Muscle layer of colon (tissue), 2 donors: ENCODE results near the gene CHSY1.

Source experiments
- H3K27ac ChIP-seq: one replicate; pipeline ENCODE4 v1.7.0; 2013; ENCODE audit warnings: low read depth, mild to moderate bottlenecking, low read length, moderate library complexity
- H3K27me3 ChIP-seq, 2 donors: one replicate each; pipeline ENCODE4 v1.7.0; 2013; ENCODE audit warnings: low read length in 2 of 2, mild to moderate bottlenecking in 2 of 2; ENCODE audit not compliant: insufficient read depth in 2 of 2, control insufficient read depth in 1 of 2
- H3K36me3 ChIP-seq: one replicate; pipeline ENCODE4 v1.7.0; 2013; ENCODE audit warnings: mild to moderate bottlenecking, low read length; ENCODE audit not compliant: insufficient read depth
- H3K4me1 ChIP-seq: one replicate; pipeline ENCODE4 v1.7.0; 2013; ENCODE audit warnings: mild to moderate bottlenecking, low read length; ENCODE audit not compliant: insufficient read depth
- H3K4me3 ChIP-seq, 2 donors: one replicate each; pipeline ENCODE4 v1.7.0; 2013; ENCODE audit warnings: low read length in 2 of 2, low read depth in 1 of 2, mild to moderate bottlenecking in 1 of 2, moderate library complexity in 1 of 2
- H3K9ac ChIP-seq: one replicate; pipeline ENCODE4 v1.7.0; 2013; ENCODE audit warnings: low read length
- H3K9me3 ChIP-seq: one replicate; pipeline ENCODE4 v1.7.0; 2013; ENCODE audit warnings: mild to moderate bottlenecking, low read length
- donor health status: abdominal sarcoma.
- donor health status: Adenocarcinoma of cecum.

The CHSY1 gene

GRCh38 chr15:101159936-101160815 lies 91.7 kb downstream of the CHSY1 start:
- H3K4me1 ChIP-seq = no peaks in the 10 kb centered on the region

DNA sequence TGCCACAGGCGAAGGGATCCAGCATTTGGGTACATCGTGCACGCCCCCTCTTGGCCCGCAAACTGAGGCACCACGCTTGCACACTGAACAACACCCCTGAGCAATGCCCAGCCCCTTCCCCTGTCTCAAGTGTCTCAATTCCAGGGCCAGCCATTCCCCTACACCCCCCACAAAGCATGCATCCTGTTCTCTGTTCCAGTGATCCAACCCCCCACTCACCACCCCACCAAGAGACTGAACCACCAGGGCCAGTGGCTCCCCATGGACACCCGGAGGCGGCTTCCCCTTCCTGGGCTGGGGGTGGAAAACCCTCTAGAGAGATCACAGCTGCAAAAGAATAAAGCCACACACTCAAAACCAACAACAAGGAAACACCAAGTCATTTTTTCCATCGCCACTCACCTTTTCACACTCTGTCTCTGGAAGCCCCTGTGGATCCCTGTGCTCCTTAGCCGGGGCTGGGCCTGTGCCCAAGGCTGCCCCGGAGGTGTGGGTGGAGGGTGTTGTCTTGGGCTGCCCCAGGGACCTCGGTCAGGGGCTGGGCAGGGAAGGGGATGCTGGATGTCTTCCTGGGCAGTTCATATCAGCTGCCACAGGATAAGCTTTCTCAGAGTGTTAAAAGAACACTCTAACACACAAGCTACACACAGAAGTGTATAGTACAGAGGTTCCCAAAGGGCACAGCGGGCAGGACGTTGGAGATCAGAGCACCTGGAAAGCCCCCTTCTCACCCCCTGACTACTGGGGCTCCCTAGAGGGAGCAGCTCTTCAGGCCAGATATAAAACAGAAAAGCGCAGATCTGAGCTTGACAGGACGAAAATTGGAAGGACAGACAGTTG lies 92.5 kb downstream of the CHSY1 start:
- Histone ChIP-seq H3K36me3 (no peaks in the 10 kb centered on the region), H3K9me3 (no peaks in the 10 kb centered on the region), H3K4me3 (no peak overlapping the region), H3K27me3 (no peaks in the 10 kb centered on the region), H3K4me1 (no peaks in the 10 kb centered on the region), H3K27ac (no peak overlapping the region), H3K9ac (no peak overlapping the region)

More at GRCh38 chr15:101159936-101160815, 91.7 kb downstream of the CHSY1 start:
- Histone ChIP-seq H3K36me3 (no peaks in the 10 kb centered on the region), H3K27ac (no peak overlapping the region), H3K9ac (no peak overlapping the region), H3K4me3 (no peak overlapping the region), H3K27me3 (no peaks in the 10 kb centered on the region), H3K9me3 (no peaks in the 10 kb centered on the region)

GRCh38 chr15:101158166-101159095 lies 93.4 kb downstream of the CHSY1 start:
- Histone ChIP-seq H3K36me3 (no peaks in the 10 kb centered on the region), H3K4me3 (no peak overlapping the region), H3K9ac (no peak overlapping the region), H3K4me1 (no peaks in the 10 kb centered on the region), H3K27me3 (no peaks in the 10 kb centered on the region), H3K9me3 (no peaks in the 10 kb centered on the region), H3K27ac (no peak overlapping the region)

GRCh38 chr15:101157721-101158120 lies 94.1 kb downstream of the CHSY1 start:
- no peak overlapping the region for H3K9ac ChIP-seq
- H3K36me3 ChIP-seq = no peaks in the 10 kb centered on the region
- H3K4me3 ChIP-seq = no peak overlapping the region
- H3K27me3 ChIP-seq = no peaks in the 10 kb centered on the region
- H3K9me3 ChIP-seq = no peaks in the 10 kb centered on the region
- H3K27ac ChIP-seq = no peak overlapping the region
- H3K4me1 ChIP-seq = no peaks in the 10 kb centered on the region

- Histone ChIP-seq H3K27me3 (no peaks in the 10 kb centered on the region), H3K27ac (no peak overlapping the region), H3K36me3 (no peaks in the 10 kb centered on the region), H3K9me3 (no peaks in the 10 kb centered on the region), H3K4me1 (no peaks in the 10 kb centered on the region), H3K4me3 (no peak overlapping the region), H3K9ac (no peak overlapping the region)
These were observed 95.2 kb downstream of the CHSY1 start for GRCh38 chr15:101156509-101157159.

GRCh38 chr15:101156061-101156460 lies 95.8 kb downstream of the CHSY1 start:
- Histone ChIP-seq H3K9ac (no peak overlapping the region), H3K4me1 (no peaks in the 10 kb centered on the region), H3K27me3 (no peaks in the 10 kb centered on the region), H3K4me3 (no peak overlapping the region), H3K27ac (no peak overlapping the region), H3K9me3 (no peaks in the 10 kb centered on the region), H3K36me3 (no peaks in the 10 kb centered on the region)

GRCh38 chr15:101153801-101154656 lies 97.8 kb downstream of the CHSY1 start:
- H3K4me3 ChIP-seq = no peak overlapping the region
- H3K27ac ChIP-seq = no peak overlapping the region
- no peaks in the 10 kb centered on the region for H3K27me3 ChIP-seq
- no peaks in the 10 kb centered on the region for H3K9me3 ChIP-seq
- no peaks in the 10 kb centered on the region for H3K36me3 ChIP-seq
- no peak overlapping the region for H3K9ac ChIP-seq
- no peaks in the 10 kb centered on the region for H3K4me1 ChIP-seq

DNA sequence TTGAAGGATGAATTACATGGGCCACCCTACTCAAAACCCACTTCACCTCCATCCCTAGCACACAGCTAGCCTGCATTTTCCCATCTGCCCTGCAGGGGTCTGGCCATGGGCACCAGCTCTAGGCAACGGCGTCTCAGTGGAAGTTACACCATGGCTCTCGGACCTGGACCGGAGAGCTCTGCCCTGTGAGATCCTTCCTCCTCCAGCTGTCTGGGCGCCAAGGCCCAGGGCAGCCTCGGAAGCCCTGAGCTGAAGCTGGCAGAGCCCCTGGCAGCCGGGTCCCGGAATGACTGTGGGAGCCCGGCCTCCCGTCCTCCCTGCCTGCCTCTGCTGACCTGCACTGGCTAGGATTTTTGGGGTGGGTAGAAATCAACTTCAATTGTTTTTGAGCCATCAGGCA lies 98.9 kb downstream of the CHSY1 start:
- Histone ChIP-seq H3K9ac (no peak overlapping the region), H3K4me3 (no peak overlapping the region), H3K9me3 (no peaks in the 10 kb centered on the region), H3K36me3 (no peaks in the 10 kb centered on the region), H3K27ac (no peak overlapping the region), H3K27me3 (no peaks in the 10 kb centered on the region), H3K4me1 (no peaks in the 10 kb centered on the region)

DNA sequence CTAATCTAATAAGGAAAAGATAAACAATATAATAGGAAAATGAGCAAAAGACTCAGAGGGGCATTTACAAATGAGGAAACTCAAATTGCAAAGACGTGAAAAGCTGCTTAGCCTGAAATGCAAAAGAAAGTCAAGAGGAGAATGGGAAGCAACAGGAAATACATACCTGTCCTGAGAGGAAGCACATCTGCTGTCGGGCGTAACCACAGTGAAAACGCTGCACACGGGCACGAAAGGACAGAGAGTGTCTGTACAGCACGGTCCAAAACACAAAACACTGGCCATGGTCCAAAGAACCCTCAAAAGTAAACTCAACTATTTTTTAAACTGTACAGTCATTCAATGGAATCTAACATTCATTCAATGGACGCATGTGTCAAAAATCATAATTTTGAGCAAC lies 100.6 kb downstream of the CHSY1 start:
- H3K4me1 ChIP-seq = no peaks in the 10 kb centered on the region
- no peaks in the 10 kb centered on the region for H3K27me3 ChIP-seq
- H3K9me3 ChIP-seq = no peaks in the 10 kb centered on the region
- H3K27ac ChIP-seq = no peak overlapping the region
- H3K9ac ChIP-seq = no peak overlapping the region
- H3K36me3 ChIP-seq = no peaks in the 10 kb centered on the region
- no peak overlapping the region for H3K4me3 ChIP-seq

DNA sequence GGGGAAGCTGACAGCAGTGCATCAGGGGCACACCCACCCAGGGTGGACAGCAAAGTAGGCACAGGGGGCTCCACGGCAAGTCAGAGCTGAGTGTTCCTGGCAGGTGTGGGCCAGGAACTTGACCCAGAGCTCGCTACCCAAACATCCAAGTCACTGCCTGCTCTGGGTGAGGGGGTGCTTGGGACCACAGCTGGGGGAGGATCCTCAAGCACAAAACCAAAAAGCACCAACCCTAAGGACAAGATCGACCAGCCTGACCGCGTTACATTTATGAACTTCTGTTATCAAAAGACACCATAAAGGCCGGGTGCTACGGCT lies 101.2 kb downstream of the CHSY1 start:
- Histone ChIP-seq H3K27ac (no peak overlapping the region), H3K4me1 (no peaks in the 10 kb centered on the region), H3K9ac (no peak overlapping the region), H3K27me3 (no peaks in the 10 kb centered on the region), H3K4me3 (no peak overlapping the region), H3K36me3 (no peaks in the 10 kb centered on the region), H3K9me3 (no peaks in the 10 kb centered on the region)
